AG09319 (cell line): ENCODE data around the gene CHGA.

Experiments
- DNase-seq: peaks from one replicate; pipeline ENCODE4 v3.0.0-alpha.2; 2010; ENCODE audit warnings: low read depth; ENCODE audit errors: extremely low read depth
- TF ChIP-seq, protein P1 (sequence below): IDR thresholded peaks from 2 replicates; pipeline ENCODE4 v1.5.1; 2011; ENCODE audit warnings: low read depth, mild to moderate bottlenecking, inconsistent platforms, low read length, moderate library complexity

Gene CHGA

GRCh38 chr14:92895352-92895878, 27.5 kb upstream of the CHGA start:
- TF ChIP-seq, protein P1, sequence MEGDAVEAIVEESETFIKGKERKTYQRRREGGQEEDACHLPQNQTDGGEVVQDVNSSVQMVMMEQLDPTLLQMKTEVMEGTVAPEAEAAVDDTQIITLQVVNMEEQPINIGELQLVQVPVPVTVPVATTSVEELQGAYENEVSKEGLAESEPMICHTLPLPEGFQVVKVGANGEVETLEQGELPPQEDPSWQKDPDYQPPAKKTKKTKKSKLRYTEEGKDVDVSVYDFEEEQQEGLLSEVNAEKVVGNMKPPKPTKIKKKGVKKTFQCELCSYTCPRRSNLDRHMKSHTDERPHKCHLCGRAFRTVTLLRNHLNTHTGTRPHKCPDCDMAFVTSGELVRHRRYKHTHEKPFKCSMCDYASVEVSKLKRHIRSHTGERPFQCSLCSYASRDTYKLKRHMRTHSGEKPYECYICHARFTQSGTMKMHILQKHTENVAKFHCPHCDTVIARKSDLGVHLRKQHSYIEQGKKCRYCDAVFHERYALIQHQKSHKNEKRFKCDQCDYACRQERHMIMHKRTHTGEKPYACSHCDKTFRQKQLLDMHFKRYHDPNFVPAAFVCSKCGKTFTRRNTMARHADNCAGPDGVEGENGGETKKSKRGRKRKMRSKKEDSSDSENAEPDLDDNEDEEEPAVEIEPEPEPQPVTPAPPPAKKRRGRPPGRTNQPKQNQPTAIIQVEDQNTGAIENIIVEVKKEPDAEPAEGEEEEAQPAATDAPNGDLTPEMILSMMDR = no peak

GRCh38 chr14:92897922-92898565, 24.9 kb upstream of the CHGA start:
- no peak for DNase-seq
- TF ChIP-seq, protein P1 = no peak

More at GRCh38 chr14:92895352-92895878, 27.5 kb upstream of the CHGA start:
- DNase-seq = no peak

DNA sequence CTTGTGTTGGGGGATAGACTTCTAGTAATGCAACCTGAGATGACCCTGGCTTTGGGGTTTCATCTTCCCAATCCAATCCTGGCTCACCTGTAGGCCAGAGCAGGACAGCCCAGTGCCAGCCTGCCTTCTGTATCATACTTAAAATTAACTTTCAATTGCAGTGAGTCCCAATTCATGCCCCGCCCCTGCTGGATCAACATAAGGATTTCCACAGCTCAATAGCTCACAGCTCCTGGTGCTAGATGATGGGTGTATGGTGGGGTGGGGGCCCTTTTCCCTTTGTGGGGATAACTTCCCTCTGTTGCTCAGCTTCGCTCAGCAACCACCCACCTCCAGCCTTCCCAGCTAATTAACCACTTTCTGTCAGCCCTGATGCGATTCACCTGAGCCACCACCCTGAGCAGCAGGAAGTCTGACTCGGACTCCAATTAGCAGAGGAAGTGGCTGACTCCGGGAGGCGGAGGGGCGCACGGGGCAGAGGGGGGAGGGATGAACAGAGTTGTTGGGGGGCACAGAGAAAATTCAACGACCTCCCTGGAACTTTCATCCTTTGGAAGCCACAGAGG, 24.3 kb upstream of the CHGA start:
- TF ChIP-seq, protein P1 = no peak
- no peak for DNase-seq

- TF ChIP-seq, protein P1 = no peak
- DNase-seq = no peak
Observed at GRCh38 chr14:92900660-92901059, 22.3 kb upstream of the CHGA start.

GRCh38 chr14:92902191-92902590, 20.8 kb upstream of the CHGA start:
- TF ChIP-seq, protein P1 = no peak

DNA sequence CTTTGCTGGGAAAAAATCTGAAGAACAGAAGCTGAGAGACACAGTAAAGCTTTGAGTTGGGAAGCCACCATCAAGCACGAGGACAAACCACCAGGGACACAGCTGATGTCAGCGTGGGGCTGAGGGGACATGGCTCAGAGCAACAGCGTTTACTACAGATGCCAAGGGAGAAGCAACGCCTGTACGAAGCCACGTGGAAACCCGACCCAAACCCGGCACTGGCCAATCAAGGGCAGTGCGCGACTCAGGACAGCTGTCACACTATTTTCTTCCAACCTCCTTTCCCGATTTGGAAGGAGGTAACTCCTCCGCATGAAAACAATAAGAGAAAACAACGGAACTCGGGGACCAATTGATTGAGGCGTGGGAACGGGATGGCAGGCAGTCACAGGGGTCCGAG, 20.2 kb upstream of the CHGA start:
- TF ChIP-seq, protein P1 = no peak
- DNase-seq = no peak

More at GRCh38 chr14:92902191-92902590, 20.8 kb upstream of the CHGA start:
- DNase-seq = no peak

GRCh38 chr14:92903359-92903758, 19.6 kb upstream of the CHGA start:
- DNase-seq = no peak
- TF ChIP-seq, protein P1 = no peak
